Measurements from ENCODE around the gene ENTHD1. TPM values are rescaled to one million over a fixed set of nuclear protein-coding genes. Genes with fewer than 3 reads are reported as not detected.

Gene ENTHD1
- total and polyA plus RNA-seq, 10 of the 15 experiments (the other 5 are each of a cell fraction or from before 2014, with no cell fraction given): 0.09 to 0.52 (median 0.21) TPM; not detected in 1

DNA sequence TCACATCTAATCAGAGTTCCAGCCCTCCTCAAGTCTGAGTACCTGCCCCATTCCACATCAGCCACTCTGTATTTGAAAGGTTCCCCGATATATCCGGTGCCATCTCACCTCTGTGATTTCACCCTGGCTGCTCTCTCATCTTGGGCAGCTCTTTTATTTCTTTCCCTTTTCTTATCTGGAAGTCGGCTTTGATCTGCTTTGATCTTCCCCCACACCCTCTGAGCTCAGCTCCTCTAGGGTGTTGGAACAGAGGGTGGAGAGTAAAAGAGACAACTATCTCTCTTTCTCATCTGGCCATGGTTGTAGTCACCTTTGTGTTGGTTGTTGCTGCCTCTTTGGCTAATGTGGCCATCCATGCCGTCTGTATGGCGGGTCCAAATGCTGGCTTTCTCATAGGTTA, 108.3 kb downstream of the ENTHD1 start:
- intact Hi-C loops (cut with micrococcal nuclease; ENCODE audit: unreplicated experiment): no loop called here
- FAIRE-seq (no peak), DNase-seq (ENCODE audit: low read depth, low spot score) (no peak), ATAC-seq (no peak)
- no peaks in the 10 kb centered on the region for H3K79me2 ChIP-seq (ENCODE audit: control insufficient read depth, insufficient read depth, low read length)
- ChIA-PET RAD21 (ENCODE audit: unreplicated experiment) (no interaction called here), SMC1A (ENCODE audit: uncharacterized antibody, unreplicated experiment) (no interaction called here), POLR2A (no interaction called here), CTCF (interaction anchor here (1.3 kb wide), 1 partner anchor 12 kb away, joined by 3 read pairs; no protein-coding TSS in a partner anchor)
- H4K20me1 ChIP-seq (ENCODE audit: control insufficient read depth, insufficient read depth): no peaks in the 10 kb centered on the region
- in situ Hi-C loops (cut with MboI): no loop called here
- 71% methylated on average over 5 of the region's 5 CpGs for WGBS (ENCODE audit: insufficient coverage, insufficient replicate concordance, low lambda C conversion rate, missing lambda C conversion rate)
- H3K27ac ChIP-seq (ENCODE audit: control insufficient read depth, insufficient read depth): no peak overlapping the region
- no TSS peak for BruUV-seq (replicated peaks)
- no peak overlapping the region for H2AFZ ChIP-seq (ENCODE audit: control insufficient read depth, low read depth, low read length)
- no peak overlapping the region for H3K4me2 ChIP-seq (ENCODE audit: control insufficient read depth, insufficient read depth)
- H3K36me3 ChIP-seq (ENCODE audit: control insufficient read depth in 2 of 2, insufficient read depth in 2 of 2, low read length in 1 of 2): no peaks in the 10 kb centered on the region
- H3K4me3 ChIP-seq: no peak overlapping the region
- no peaks in the 10 kb centered on the region for H3K27me3 ChIP-seq (replicated peaks in 1 of 2; ENCODE audit: control insufficient read depth in 2 of 2, insufficient read depth in 2 of 2, low read length in 1 of 2)
- H3K9me3 ChIP-seq (replicated peaks; ENCODE audit: control insufficient read depth, insufficient read depth, low read length): no peaks in the 10 kb centered on the region
- no peaks in the 10 kb centered on the region for H3K4me1 ChIP-seq (ENCODE audit: control insufficient read depth, insufficient read depth, low read length)
- H3K9ac ChIP-seq (ENCODE audit: control insufficient read depth, insufficient read depth, low read length): no peak overlapping the region
- TF ChIP-seq SUZ12 (IDR thresholded peaks at IDR 0.05; ENCODE audit: unreplicated experiment) (no peak), RBBP5 (conservative IDR thresholded peaks at IDR 0.05) (no peak), RCOR1 (conservative IDR thresholded peaks at IDR 0.05; ENCODE audit: low read depth, low read length) (no peak), EP300 (IDR thresholded peaks at IDR 0.05; ENCODE audit: borderline replicate concordance in 1 of 2, control insufficient read depth in 1 of 2, low read depth in 2 of 2, low read length in 2 of 2) (no peak), TCF3 (IDR thresholded peaks at IDR 0.05; ENCODE audit: borderline replicate concordance, insufficient read depth, low read depth, low read length) (no peak), ZNF207 (IDR thresholded peaks at IDR 0.05; ENCODE audit: borderline replicate concordance) (no peak), STAT1 (conservative IDR thresholded peaks at IDR 0.05) (no peak)
- TF ChIP-seq, protein P1, sequence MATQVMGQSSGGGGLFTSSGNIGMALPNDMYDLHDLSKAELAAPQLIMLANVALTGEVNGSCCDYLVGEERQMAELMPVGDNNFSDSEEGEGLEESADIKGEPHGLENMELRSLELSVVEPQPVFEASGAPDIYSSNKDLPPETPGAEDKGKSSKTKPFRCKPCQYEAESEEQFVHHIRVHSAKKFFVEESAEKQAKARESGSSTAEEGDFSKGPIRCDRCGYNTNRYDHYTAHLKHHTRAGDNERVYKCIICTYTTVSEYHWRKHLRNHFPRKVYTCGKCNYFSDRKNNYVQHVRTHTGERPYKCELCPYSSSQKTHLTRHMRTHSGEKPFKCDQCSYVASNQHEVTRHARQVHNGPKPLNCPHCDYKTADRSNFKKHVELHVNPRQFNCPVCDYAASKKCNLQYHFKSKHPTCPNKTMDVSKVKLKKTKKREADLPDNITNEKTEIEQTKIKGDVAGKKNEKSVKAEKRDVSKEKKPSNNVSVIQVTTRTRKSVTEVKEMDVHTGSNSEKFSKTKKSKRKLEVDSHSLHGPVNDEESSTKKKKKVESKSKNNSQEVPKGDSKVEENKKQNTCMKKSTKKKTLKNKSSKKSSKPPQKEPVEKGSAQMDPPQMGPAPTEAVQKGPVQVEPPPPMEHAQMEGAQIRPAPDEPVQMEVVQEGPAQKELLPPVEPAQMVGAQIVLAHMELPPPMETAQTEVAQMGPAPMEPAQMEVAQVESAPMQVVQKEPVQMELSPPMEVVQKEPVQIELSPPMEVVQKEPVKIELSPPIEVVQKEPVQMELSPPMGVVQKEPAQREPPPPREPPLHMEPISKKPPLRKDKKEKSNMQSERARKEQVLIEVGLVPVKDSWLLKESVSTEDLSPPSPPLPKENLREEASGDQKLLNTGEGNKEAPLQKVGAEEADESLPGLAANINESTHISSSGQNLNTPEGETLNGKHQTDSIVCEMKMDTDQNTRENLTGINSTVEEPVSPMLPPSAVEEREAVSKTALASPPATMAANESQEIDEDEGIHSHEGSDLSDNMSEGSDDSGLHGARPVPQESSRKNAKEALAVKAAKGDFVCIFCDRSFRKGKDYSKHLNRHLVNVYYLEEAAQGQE (IDR thresholded peaks at IDR 0.05; ENCODE audit: low read depth, low read length): no peak
- TF ChIP-seq, protein P2, sequence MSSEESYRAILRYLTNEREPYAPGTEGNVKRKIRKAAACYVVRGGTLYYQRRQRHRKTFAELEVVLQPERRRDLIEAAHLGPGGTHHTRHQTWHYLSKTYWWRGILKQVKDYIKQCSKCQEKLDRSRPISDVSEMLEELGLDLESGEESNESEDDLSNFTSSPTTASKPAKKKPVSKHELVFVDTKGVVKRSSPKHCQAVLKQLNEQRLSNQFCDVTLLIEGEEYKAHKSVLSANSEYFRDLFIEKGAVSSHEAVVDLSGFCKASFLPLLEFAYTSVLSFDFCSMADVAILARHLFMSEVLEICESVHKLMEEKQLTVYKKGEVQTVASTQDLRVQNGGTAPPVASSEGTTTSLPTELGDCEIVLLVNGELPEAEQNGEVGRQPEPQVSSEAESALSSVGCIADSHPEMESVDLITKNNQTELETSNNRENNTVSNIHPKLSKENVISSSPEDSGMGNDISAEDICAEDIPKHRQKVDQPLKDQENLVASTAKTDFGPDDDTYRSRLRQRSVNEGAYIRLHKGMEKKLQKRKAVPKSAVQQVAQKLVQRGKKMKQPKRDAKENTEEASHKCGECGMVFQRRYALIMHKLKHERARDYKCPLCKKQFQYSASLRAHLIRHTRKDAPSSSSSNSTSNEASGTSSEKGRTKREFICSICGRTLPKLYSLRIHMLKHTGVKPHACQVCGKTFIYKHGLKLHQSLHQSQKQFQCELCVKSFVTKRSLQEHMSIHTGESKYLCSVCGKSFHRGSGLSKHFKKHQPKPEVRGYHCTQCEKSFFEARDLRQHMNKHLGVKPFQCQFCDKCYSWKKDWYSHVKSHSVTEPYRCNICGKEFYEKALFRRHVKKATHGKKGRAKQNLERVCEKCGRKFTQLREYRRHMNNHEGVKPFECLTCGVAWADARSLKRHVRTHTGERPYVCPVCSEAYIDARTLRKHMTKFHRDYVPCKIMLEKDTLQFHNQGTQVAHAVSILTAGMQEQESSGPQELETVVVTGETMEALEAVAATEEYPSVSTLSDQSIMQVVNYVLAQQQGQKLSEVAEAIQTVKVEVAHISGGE (CRISPR knock-in tag; IDR thresholded peaks at IDR 0.05): no peak

All from GM12878 (cell line).